Measurements from ENCODE around the gene FUBP3. TPM values are rescaled to one million over a fixed set of nuclear protein-coding genes. Genes with fewer than 3 reads are reported as not detected.

The FUBP3 gene
- total RNA-seq, 1 experiment from 2014 or later = 78.6 TPM

- H3K27ac ChIP-seq (ENCODE audit: insufficient read length, low read depth, low read length) = no peak overlapping the region
- no peak overlapping the region for H2AK5ac ChIP-seq (ENCODE audit: insufficient read length, low read length)
- no peak overlapping the region for H2BK5ac ChIP-seq (ENCODE audit: insufficient read length, low read length)
- no peaks in the 10 kb centered on the region for H4K20me1 ChIP-seq (ENCODE audit: control insufficient read depth, insufficient read depth, insufficient read length)
- no peak overlapping the region for H4K8ac ChIP-seq (replicated peaks; ENCODE audit: insufficient read length, low read depth, low read length)
- peaks cover 7 to 8% of the 10 kb centered on the region in 2 experiments for H3K9me3 Mint-ChIP-seq
- no peak overlapping the region for H3K14ac ChIP-seq (ENCODE audit: insufficient read depth, low read length)
- no peak overlapping the region for H3K4me3 Mint-ChIP-seq
- H2BK20ac ChIP-seq (ENCODE audit: low read depth, low read length, poor library complexity, severe bottlenecking) = no peak overlapping the region
- H3K9me3 ChIP-seq (ENCODE audit: control insufficient read depth, low read depth, low read length) = no peaks in the 10 kb centered on the region
- H3K27me3 ChIP-seq (ENCODE audit: insufficient read depth, low read length) = no peaks in the 10 kb centered on the region
- no peak overlapping the region for H2BK15ac ChIP-seq (ENCODE audit: low read depth, low read length)
- WGBS (ENCODE audit: extremely low coverage, insufficient read length, low lambda C conversion rate) = no CpG with 5 or more reads among the region's 9 CpGs
- no peak overlapping the region for H3T11ph ChIP-seq (ENCODE audit: low read length)
- H3K27me3 Mint-ChIP-seq (ENCODE audit: low read depth) = peaks cover 17% of the 10 kb centered on the region
- no peak overlapping the region for H2BK12ac ChIP-seq (ENCODE audit: insufficient read length, low read depth, low read length)
- H3K23ac ChIP-seq (ENCODE audit: insufficient read length, low read depth, low read length) = no peak overlapping the region
- H3K36me3 Mint-ChIP-seq (ENCODE audit: insufficient read depth in 1 of 3, low read depth in 3 of 3) = peaks cover 2 to 5% (median 4%) of the 10 kb centered on the region in 3 experiments; a peak in 3 of 7 replicates
- no peak overlapping the region for H2BK120ac ChIP-seq (ENCODE audit: low read depth, low read length, poor library complexity, severe bottlenecking)
- no peak for TF ChIP-seq CTCF (conservative IDR thresholded peaks at IDR 0.05)
- H3K79me2 ChIP-seq (ENCODE audit: insufficient read depth, low read length) = no peaks in the 10 kb centered on the region
- no peak overlapping the region for H4K5ac ChIP-seq (ENCODE audit: insufficient read length, low read depth, low read length)
- H3K4me2 ChIP-seq (ENCODE audit: insufficient read depth, insufficient read length, low read length) = no peak overlapping the region
- H3K9ac ChIP-seq (ENCODE audit: extremely low read depth, insufficient read length, low read length) = no peak overlapping the region
- H3K4ac ChIP-seq (ENCODE audit: low read depth, low read length) = no peak overlapping the region
- H2AFZ ChIP-seq (ENCODE audit: low read length) = no peak overlapping the region
- no peaks in the 10 kb centered on the region; the same call in 1 of the 2 replicates for H3K4me1 ChIP-seq (ENCODE audit: insufficient read depth, low read length)
- H3K56ac ChIP-seq (ENCODE audit: insufficient read length, low read depth, low read length) = no peak overlapping the region
- no peaks in the 10 kb centered on the region for H3K23me2 ChIP-seq (ENCODE audit: insufficient read length, low read depth, low read length, poor library complexity, severe bottlenecking)
- DNase-seq = no peak
- H3K4me1 Mint-ChIP-seq = peaks cover 25 to 38% of the 10 kb centered on the region in 2 experiments
- H3K18ac ChIP-seq (ENCODE audit: insufficient read length, low read depth, low read length) = no peak overlapping the region
- H3K79me1 ChIP-seq (ENCODE audit: insufficient read depth, low read depth, low read length, poor library complexity, severe bottlenecking) = no peaks in the 10 kb centered on the region
- no peak overlapping the region for H3K27ac Mint-ChIP-seq
- no peak overlapping the region for H4K91ac ChIP-seq (ENCODE audit: insufficient read length, low read depth, low read length)
Observed at GRCh38 chr9:130544364-130544763, 35.0 kb upstream of the FUBP3 start.

Measured in H9 (cell line).